HG03520 (cell line): Measurements from ENCODE around the gene TAF15.

Source experiments
- ATAC-seq: cut with Tn5 transposase; IDR thresholded peaks from one replicate; pipeline ENCODE4 v1.9.1; 2021; ENCODE audit warnings: mild to moderate bottlenecking, moderate library complexity; ENCODE audit not compliant: unreplicated experiment

TAF15 gene

DNA sequence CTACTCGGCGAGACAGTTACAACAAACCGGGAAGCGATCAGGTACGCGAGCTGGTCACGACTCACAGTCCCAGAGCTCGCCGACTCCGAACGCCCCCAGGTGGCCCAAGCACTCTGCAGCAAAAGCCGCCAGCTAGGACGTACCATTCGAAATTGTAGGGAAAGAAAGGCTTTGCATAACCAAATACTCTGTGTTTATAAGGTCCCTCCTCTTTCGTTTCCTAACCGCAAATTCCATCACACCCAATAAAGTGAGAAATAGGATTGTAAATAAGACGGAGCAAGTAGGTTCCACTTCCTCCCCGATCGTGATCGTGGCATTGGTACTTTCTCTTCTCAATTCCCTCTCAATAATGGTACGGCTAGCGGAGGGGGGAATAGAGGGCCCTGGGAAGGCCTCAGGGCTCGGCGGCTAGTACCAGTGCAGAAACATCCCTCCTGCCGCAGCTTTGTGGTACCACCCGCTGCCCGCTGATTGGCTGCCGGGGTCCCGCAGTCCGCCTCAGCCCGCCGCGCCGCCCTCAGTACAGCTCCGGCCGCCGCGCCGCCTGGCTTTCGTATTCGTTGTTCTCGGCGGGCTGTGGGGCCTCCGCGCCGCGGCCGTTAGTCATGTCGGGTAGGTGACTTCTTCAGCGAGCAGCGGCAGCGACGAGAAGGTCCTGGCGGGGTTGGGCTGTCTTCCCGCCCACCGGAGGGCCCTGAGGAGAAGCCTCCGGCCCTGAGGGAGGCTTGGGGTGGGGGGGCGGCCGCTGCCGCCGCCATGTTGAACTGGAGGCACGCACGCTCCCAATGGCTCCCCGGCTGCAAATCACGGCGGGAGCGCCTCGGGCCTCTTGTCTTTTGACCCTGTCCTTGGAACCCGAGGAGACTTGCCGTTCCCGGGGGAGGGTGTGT is at the start of gene TAF15:
TAF15 (plus strand) TSS at position 523 of the 893 bp plus-strand sequence; CDS start at position 609, 86 bp downstream.
- peak; percentile 90 for ATAC-seq

DNA sequence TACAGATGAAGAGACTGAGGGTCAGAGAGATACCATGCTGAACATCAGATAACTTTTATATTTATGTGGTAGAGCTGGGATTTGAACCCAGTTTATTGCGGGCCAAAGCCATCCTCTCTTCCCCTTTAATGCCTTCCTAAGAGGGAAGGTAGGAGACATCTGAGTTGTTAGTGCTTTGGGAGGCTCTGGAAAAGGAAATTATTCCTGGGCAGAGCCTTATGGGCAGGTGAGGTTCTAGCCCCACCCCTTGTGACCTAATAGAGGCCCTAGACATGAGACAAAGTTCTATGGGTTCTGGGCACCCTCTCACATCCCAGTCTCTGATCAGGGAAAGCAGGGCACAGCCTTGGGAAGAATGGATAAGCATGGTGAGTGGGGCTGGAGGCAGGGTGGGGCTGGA is 48.7 kb upstream of the TAF15 start, which contains the start of gene C17orf50:
C17orf50 (plus strand) TSS at position 301 of the 400 bp plus-strand sequence; CDS start at position 356, 55 bp downstream.
- ATAC-seq, result no peak

DNA sequence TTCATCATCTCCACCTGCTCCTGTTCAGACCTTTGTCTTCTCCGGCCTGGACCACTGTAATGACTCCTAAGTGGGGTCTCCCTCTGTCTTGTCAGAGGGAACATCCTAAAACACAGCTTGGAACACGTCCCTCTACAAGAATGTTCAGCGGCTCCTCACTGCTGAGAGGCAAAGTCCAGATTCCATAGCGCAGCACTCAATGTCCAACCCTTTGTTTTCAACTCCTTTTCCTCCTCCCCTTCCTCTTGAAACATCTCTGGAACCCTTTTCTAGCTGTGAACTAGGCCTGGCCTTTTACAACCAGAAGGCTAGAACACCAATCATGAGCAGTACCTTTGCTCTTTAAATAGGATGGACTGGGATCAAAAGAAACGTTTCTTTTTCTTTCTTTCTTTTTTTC is 47.7 kb upstream of the TAF15 start:
- ATAC-seq, result no peak

DNA sequence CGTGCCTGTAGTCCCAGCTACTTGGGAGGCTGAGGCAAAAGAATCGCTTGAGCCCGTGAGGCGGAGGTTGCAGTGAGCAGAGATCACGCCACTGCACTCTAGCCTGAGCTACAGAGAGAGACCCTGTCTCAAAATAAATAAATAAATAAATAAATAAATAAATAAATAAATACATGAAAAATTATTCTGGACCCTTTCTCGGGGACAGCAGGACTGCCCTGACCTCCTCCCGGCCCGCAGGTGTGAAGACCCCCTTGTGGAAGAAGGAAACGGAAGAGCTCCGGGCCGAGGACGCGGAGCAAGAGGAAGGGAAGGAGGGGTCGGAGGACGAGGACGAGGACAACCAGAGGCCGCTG is 45.5 kb upstream of the TAF15 start:
- ATAC-seq, result no peak

DNA sequence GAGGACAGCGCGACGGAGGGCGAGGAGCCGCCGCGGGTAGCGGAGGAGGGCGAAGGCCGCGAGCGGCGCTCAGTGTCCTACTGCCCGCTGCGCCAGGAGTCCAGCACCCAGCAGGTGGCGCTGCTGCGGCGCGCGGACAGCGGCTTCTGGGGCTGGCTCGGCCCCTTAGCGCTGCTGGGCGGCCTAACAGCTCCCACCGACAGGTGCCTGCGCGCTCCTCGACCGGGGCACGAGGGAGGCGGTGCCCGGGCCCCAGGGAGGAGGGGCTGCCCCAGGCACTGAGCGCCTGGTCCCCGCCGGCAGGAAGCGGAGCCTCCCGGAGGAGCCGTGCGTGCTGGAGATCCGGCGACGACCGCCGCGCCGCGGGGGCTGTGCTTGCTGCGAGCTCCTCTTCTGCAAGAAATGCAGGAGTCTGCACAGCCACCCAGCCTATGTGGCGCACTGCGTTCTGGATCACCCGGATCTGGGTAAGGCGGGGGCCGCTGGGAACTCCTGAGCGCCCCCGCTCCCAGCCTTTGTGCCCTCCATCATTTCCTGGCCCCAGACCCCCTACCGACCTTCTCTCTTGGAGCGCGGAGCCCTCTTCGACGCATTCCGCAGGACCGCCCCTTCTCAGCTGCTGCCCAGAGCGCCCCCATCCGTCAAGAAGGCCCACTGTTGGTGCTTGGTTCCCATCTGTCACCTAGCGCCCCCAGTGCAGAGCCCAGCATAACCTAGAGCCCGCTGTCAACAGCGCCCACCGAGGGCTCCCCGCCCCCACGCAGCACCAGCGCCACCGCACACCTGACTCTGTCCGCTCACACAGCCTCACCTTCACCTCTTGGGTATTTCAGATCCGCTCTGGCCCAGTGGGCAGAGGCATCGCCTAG is 44.9 kb upstream of the TAF15 start:
- peak; percentile 81 for ATAC-seq

DNA sequence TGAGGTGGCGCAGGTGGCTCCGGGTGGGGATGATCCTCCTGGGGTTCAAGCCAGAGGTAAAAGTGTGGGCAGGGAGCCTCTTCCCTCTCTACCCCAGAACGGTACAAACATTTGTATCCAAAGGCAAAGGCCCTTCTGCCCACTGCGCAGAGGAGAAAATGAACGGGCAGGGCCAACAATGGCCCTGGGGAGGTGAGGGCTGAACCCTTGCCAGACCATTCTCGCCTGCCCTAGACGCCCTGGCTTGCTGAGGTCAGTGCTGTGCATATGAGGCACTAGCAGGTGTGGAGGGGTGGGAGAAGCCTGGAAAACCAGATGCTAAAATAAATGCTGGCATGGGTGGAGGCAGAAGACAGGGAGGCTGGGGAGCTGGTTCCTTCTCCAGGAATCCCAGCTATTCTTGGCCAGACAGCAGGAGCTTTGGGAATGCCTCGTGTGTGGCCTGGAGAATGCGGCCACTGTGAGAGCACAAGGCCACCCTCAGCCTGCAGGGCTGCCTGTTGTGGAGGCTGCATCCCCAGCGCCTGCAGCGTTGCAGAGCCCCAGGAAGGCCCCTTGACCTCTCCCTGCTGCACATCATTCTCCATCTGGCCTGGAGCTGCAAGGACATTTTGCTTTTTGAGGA is 44.1 kb upstream of the TAF15 start:
- ATAC-seq, result no peak

DNA sequence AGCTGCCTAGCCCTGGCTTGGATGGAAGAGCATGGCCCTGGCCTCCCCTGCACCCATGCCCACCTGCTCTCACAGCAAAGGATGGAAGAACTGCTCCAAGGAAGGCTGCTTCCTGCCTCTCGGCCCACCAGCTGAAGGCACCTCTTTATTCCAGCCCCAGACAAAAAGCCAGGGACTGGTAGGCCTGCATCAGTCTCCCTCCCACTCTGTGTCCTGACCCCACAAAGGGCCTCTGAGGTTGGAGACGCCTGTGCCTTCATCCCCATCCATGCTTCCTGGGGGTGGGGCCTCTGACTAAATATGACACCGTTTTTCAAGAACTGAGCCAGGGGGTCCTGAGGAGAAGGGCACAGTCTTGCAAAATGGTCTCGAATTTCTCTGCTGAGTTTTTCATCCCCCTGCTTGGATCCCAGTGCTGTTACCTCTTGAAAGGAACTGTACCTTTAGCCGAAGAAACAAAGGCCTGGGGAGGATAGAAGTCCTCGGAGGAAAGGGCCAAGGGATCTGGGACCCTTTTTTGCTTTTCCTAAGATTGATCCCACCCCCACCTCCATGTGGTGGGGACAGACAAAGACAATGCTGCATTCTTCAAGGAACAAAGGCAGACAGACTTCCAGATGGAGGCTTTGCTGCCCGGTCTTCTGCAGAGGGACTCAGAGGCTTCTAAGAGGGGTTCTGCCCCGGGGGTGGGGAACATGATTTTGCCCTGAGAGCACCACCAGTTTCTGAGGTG is 43.4 kb upstream of the TAF15 start:
- ATAC-seq, result no peak

DNA sequence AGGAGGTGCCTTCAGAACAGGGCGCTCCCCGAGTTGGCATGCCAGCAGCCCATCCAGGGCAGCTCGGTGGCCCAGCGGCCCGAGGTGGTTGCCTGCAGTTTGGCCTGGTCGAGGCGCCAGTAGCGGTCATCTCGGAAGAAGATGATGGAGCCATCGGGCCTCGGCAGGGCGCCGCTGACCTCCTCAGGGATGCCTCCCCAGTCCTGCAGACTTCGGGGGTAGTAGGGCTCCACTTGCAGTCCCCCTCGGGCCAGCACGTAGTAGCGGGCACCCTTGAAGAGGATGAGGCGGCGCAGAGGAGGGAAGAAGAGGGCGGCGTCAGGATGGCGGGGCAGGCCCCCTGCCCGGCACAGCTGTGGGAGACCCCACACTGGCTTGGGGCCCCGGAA is 42.8 kb upstream of the TAF15 start:
- no peak for ATAC-seq

DNA sequence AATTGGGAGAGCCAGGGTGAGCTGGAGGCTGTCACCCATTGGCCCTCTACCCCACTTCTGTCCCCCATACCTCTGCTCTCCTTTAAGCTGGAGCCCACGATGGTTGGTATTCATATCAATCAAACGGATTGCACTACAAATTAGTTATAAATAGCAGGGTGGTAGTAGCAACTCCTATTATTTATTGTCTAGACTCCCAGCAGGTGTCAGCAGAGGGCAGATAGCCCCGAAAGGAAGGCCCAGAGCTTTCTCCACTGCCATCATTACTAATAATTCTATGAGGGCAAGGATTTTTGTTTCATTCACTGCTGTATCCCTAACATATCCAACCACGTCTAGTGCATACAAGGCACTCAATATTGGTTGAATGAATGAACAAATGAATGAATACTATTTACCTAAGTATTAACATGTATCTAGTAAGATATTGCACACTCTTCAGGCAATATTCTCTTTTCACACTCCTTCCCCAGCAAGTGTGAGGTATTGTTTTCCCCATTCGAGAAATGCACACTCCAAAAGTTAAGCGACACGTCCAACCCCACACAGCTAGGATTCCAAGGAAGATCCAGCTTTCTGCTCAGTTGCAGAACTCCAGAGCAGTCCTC is 42.3 kb upstream of the TAF15 start:
- no peak for ATAC-seq

DNA sequence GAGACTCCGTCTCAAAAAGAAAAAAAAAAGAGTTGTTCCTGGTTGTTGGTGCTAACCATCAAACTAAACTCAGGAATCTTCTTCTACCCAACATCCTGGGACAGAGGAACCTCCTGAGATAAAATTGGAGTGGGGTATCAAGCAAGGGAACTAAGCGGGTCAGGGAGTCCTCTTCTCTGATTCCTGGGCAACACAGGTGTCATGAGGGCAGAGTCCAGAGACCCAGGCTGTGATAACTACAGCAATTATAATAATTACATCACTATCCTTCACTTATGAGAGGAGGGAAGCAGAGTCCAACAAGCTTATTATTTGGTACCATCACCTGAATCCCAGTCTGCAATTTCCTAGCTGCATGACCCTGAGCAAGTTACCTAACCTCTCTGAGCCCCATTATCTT is 40.5 kb upstream of the TAF15 start:
- ATAC-seq, result no peak

DNA sequence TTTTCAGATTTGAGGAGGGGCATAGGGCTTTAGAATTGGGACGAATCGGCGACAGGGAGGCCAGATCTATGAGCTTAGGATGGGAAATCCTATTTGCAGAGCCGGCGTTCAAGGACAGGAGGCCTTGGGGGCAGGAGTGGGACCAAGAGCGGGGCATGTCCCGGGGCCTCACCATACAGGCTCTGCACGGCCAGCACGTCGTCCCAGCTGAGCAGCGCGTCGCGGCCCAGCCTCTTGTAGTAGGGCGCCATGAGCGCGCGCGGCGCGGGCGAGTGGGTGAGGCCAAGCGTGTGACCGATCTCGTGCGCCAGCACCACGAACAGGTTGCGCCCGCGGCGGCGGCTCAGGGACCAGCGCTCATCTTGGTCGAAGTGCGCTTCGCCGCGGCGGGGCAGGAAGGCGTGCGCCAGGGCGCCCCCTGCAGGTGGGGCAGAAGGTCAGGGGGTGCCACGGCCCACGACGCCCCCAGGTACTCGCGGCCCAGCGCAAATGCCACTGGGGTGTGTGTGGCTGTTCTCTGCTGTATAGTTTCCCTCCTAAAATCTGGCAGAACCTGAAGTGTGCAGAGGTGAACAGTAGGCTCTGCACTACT is 39.3 kb upstream of the TAF15 start:
- no peak for ATAC-seq

DNA sequence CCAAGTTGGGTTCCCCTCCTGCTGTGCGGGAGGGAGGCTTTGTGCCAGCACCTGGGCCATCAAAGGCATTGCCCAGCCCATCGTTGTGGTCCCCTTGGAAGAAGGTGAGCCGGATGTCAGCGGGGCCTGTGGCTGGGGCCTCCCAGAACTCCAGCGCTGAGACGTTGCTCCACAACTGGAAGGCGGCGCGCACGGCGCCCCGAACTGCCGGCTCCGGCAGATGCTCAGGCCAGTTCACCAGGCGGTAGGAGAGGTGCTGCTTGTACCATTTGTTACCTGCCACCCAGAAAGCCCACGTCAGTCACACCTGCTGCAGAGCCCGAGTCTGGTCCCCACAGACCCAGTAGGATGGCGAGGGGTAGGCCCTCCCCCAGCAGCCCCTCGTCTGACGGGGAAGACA is 36.2 kb upstream of the TAF15 start:
- ATAC-seq, result no peak

DNA sequence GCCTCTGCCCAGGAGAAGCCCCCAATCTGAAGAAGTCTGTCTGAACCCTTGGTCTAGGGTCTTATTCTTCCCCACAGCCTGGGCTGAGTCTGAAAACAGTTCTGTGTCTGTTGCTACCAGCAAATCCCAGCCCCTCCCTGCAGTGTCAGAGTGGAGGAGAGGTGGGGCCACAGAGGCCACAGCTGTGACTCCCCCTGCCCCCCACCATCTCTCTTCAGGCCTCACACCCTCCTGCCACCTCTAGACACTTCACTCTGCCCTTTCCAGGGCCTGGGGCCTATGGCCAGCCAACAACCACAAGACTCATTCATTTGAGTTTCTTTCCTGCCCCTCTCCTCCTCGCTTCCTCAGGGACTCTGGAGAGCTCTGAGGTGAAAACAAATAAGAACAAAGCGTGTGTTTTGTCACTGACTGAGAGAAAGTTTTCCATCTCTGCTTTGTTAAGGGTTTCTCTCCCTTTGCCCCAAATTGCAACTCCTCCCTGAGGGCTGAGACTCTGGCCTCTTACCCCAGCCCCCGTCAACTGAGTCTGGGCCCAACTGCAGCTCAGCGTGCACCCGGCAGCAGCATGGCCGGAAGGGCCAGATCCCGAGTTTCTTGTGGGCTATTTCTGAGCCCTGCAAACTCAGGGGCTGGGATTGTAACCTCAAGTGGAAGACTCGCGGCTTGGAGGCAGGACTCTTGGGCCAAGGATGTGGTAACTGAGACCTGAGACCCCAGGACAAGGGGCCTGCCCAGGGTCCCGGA is 35.4 kb upstream of the TAF15 start:
- no peak for ATAC-seq

DNA sequence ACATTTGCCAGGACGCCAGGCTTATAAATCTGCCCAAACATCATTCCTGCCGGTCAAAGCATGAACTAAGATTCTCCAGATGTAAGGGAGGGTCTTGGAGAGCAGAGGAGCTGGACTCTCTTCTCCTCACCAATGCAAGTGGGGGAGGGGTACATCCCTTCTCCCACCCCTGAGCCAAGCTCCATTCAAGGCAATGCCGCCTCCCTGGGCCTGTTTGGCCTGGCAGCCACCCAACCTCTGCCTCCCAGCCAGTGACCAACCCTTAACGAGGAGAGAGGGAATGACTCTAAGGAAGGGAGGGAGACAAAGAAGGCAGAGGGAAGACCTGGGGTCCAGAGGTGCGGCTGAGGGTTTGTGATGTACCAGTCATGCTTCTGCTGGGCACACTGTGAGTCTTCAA is 34.8 kb upstream of the TAF15 start:
- no peak for ATAC-seq

DNA sequence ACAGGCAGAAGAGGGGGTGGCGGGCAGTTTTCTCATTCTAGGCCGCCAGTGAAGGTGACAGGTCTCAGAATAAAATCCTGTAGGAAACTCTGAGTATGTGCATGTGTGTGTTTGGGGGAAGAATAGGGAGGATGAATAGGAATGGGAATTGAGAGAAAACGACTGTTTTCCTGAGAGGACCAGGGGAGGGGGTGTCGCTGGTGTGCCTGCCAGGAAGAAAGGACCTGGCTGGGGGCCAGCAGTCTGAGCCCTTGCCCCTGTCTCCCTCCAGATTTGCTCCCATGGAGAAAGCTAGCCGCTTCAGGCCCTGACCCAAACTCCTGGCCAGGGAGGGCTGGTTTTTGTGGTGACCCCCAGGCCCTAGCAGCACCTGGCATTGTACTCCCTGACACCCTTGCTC is 34.2 kb upstream of the TAF15 start:
- ATAC-seq, result no peak

DNA sequence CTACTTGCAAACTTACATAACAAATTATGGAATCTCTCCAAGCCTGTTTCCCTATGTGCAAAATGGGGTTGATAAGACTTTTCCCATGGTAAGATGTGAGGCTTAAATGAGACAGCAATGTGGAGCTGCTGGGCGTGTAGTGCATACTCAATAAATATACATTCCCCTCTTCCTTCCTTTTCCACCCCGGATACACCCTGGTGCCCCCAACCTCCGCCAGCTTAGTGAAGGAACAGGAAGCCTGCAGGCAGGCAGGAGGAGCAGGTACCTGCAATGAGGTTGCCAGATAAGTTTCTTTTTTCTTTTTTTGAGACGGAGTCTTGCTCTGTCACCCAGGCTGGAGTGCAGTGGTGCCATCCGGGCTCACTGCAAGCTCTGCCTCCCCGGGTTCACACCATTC is 33.7 kb upstream of the TAF15 start:
- no peak for ATAC-seq

DNA sequence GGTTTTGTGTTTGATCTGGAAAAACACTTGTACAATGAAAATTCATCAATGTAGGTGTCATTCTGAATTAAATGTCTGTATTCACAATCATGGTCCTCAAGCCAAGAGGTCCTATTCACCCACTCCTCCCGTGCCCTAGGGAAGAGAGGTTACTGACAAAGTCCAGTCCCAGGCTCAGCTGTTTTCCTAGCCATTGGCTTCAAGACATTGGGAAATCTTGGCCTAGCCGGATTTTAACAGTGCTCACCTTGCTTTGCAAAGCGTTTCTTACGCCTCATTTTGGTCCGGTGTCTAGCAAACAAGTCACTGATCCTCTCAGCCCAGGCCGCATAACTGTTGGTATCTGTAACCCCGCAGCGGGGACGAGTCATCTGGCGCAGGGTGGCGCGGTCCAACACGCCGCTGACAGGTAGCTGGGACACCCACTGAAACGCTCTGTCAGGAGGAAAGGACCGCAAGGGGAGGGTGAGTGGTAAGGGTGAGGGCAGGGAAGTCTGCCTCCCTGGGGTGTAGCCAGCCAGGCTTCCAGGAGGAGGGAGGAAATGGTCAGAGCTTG is 30.6 kb upstream of the TAF15 start:
- no peak for ATAC-seq

DNA sequence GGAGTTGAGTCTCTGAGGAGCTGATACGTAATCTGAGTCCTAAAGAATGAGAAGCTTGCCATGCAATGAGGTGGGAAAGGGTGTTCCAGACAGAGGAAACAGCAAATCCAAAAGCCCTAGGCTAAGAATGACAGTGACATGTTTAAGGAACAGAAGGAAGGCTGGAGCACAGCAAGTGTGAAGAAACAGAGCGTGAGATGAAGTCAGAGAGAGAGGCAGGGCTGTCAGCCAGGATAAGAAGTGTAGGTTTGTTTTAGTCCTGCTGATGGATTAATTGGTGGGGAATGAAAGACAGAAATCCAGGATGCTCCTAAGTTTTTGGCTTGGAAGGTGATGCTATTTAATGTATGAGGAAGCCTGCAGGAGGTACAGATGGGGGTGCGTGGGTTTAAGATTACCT is 28.3 kb upstream of the TAF15 start:
- no peak for ATAC-seq

DNA sequence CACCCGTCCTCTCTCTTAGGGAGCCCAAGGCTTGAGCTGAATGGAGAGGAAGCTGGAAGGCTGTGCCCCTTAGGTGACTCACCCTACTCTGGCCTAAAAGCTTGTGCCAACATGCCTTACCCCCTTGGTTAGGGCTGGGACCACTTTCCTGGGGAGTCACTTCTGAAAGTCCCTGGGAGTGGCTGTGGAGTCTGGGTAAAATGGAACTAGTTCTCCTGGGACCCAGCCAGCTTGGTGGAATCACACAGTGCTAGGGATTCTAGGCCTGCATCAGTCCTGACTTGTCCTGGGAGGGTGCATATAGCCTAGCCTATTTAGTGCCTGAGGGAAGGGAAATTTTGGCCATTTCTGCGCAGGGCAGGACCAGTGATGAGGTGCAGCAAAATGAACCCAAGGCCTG is 24.4 kb upstream of the TAF15 start:
- ATAC-seq, result no peak
